ENCODE results near the gene PRDM2. TPM values are rescaled to one million over a fixed set of nuclear protein-coding genes. Genes with fewer than 3 reads are reported as not detected.

Gene PRDM2
- total RNA-seq, 1 donor from 2014 or later: 55.2 TPM

GRCh38 chr1:13751985-13752384 lies 52.0 kb downstream of the PRDM2 start:
- H3K27me3 Mint-ChIP-seq (ENCODE audit: low read depth): no peaks in the 10 kb centered on the region

GRCh38 chr1:13752852-13753251 lies 52.9 kb downstream of the PRDM2 start:
- H3K36me3 Mint-ChIP-seq (ENCODE audit: low read depth): peaks cover 3% of the 10 kb centered on the region
- no peaks in the 10 kb centered on the region for H3K27me3 Mint-ChIP-seq (ENCODE audit: low read depth)
- no peak for TF ChIP-seq CTCF (conservative IDR thresholded peaks at IDR 0.05)
- H3K4me3 Mint-ChIP-seq: no peak overlapping the region
- no peaks in the 10 kb centered on the region for H3K9me3 Mint-ChIP-seq
- no peak overlapping the region for H3K27ac Mint-ChIP-seq (ENCODE audit: unreplicated experiment)
- H3K4me1 Mint-ChIP-seq: peaks cover 62% of the 10 kb centered on the region
- no peak for DNase-seq (ENCODE audit: low read depth, low spot score)

More at GRCh38 chr1:13751985-13752384, 52.0 kb downstream of the PRDM2 start:
- Mint-ChIP-seq H3K36me3 (ENCODE audit: low read depth) (peaks cover 3% of the 10 kb centered on the region), H3K27ac (ENCODE audit: unreplicated experiment) (no peak overlapping the region), H3K4me1 (peaks cover 57% of the 10 kb centered on the region), H3K4me3 (peak overlapping the region; percentile 91), H3K9me3 (no peaks in the 10 kb centered on the region)
- no peak for TF ChIP-seq CTCF (conservative IDR thresholded peaks at IDR 0.05)
- no peak for DNase-seq (ENCODE audit: low read depth, low spot score)

- Mint-ChIP-seq H3K36me3 (ENCODE audit: low read depth) (peaks cover 3% of the 10 kb centered on the region), H3K9me3 (no peaks in the 10 kb centered on the region), H3K4me3 (peak overlapping the region; percentile 12), H3K27me3 (ENCODE audit: low read depth) (no peaks in the 10 kb centered on the region), H3K27ac (ENCODE audit: unreplicated experiment) (no peak overlapping the region), H3K4me1 (peaks cover 55% of the 10 kb centered on the region)
- no peak for TF ChIP-seq CTCF (conservative IDR thresholded peaks at IDR 0.05)
- DNase-seq (ENCODE audit: low read depth, low spot score): no peak
Measured at GRCh38 chr1:13753636-13754402, 53.8 kb downstream of the PRDM2 start.

- Mint-ChIP-seq H3K27ac (ENCODE audit: unreplicated experiment) (no peak overlapping the region), H3K9me3 (no peaks in the 10 kb centered on the region), H3K36me3 (ENCODE audit: low read depth) (peaks cover 3% of the 10 kb centered on the region), H3K4me3 (no peak overlapping the region), H3K27me3 (ENCODE audit: low read depth) (no peaks in the 10 kb centered on the region), H3K4me1 (peaks cover 63% of the 10 kb centered on the region)
- no peak for DNase-seq (ENCODE audit: low read depth, low spot score)
- no peak for TF ChIP-seq CTCF (conservative IDR thresholded peaks at IDR 0.05)
Measured at GRCh38 chr1:13754510-13755103, 54.6 kb downstream of the PRDM2 start.

GRCh38 chr1:13756557-13757315 lies 56.7 kb downstream of the PRDM2 start:
- TF ChIP-seq CTCF (conservative IDR thresholded peaks at IDR 0.05): no peak
- DNase-seq (ENCODE audit: low read depth, low spot score): no peak
- H3K9me3 Mint-ChIP-seq: no peaks in the 10 kb centered on the region
- H3K4me1 Mint-ChIP-seq: peaks cover 50% of the 10 kb centered on the region
- no peak overlapping the region for H3K27ac Mint-ChIP-seq (ENCODE audit: unreplicated experiment)
- H3K4me3 Mint-ChIP-seq: peak overlapping the region; percentile 49
- H3K36me3 Mint-ChIP-seq (ENCODE audit: low read depth): peaks cover 3% of the 10 kb centered on the region
- H3K27me3 Mint-ChIP-seq (ENCODE audit: low read depth): no peaks in the 10 kb centered on the region

Data from neural crest cell (in vitro differentiated cells).